Inflammatory macrophage (primary cell): ENCODE results near the gene FADS6.

ENCODE experiments used
- DNase-seq, 2 donors: peaks; one replicate each; pipeline ENCODE4 v3.0.0-alpha.2; 2020 to 2022

FADS6 gene

GRCh38 chr17:74851612-74852236 lies 41.7 kb downstream of the FADS6 start:
- DNase-seq: no peak

GRCh38 chr17:74850914-74851313 lies 42.5 kb downstream of the FADS6 start:
- DNase-seq: no peak

GRCh38 chr17:74850310-74850709 lies 43.1 kb downstream of the FADS6 start:
- DNase-seq: no peak

GRCh38 chr17:74848656-74849399 lies 44.6 kb downstream of the FADS6 start:
- no peak for DNase-seq

GRCh38 chr17:74846621-74847020 lies 46.8 kb downstream of the FADS6 start:
- DNase-seq: no peak

- DNase-seq: no peak
Observed at GRCh38 chr17:74843352-74843627, 50.1 kb downstream of the FADS6 start.

- peak; percentile 47 to 73 for DNase-seq
Observed at GRCh38 chr17:74842599-74843351, 50.7 kb downstream of the FADS6 start.

GRCh38 chr17:74842146-74842598 lies 51.3 kb downstream of the FADS6 start:
- DNase-seq: no peak

- peak; percentile 67 to 71 for DNase-seq
Observed at GRCh38 chr17:74840989-74841666, 52.3 kb downstream of the FADS6 start.

- no peak for DNase-seq
Observed at GRCh38 chr17:74839990-74840852, 53.2 kb downstream of the FADS6 start.

- DNase-seq: no peak
Observed at GRCh38 chr17:74838274-74838673, 55.2 kb downstream of the FADS6 start.

GRCh38 chr17:74836691-74837467 lies 56.6 kb downstream of the FADS6 start:
- no peak for DNase-seq

- DNase-seq: no peak
Observed at GRCh38 chr17:74836191-74836590, 57.2 kb downstream of the FADS6 start.

- peak; percentile 37 to 54 for DNase-seq
Observed at GRCh38 chr17:74833501-74834377, 59.7 kb downstream of the FADS6 start.

- DNase-seq: no peak
Observed at GRCh38 chr17:74832421-74832820, 61.0 kb downstream of the FADS6 start.

- no peak for DNase-seq
Observed at GRCh38 chr17:74831444-74832146, 61.8 kb downstream of the FADS6 start.

GRCh38 chr17:74830861-74831260 lies 62.6 kb downstream of the FADS6 start:
- DNase-seq: no peak

- no peak for DNase-seq
Observed at GRCh38 chr17:74827800-74828199, 65.6 kb downstream of the FADS6 start.
